Activated CD4-positive, alpha-beta T cell treated with anti-CD3 and anti-CD28 coated beads, Interleukin-2, amount 50 U/mL, for 4 hours (primary cell): ENCODE measurements around the gene TIMP1.
A peak's percentile ranks its signal among the peaks of the same experiment; 100 is the strongest.

ENCODE experiments used
- DNase-seq, 2 experiments: peaks; one replicate each; pipeline ENCODE4 v3.0.0-alpha.2; 2020

The TIMP1 gene

DNA sequence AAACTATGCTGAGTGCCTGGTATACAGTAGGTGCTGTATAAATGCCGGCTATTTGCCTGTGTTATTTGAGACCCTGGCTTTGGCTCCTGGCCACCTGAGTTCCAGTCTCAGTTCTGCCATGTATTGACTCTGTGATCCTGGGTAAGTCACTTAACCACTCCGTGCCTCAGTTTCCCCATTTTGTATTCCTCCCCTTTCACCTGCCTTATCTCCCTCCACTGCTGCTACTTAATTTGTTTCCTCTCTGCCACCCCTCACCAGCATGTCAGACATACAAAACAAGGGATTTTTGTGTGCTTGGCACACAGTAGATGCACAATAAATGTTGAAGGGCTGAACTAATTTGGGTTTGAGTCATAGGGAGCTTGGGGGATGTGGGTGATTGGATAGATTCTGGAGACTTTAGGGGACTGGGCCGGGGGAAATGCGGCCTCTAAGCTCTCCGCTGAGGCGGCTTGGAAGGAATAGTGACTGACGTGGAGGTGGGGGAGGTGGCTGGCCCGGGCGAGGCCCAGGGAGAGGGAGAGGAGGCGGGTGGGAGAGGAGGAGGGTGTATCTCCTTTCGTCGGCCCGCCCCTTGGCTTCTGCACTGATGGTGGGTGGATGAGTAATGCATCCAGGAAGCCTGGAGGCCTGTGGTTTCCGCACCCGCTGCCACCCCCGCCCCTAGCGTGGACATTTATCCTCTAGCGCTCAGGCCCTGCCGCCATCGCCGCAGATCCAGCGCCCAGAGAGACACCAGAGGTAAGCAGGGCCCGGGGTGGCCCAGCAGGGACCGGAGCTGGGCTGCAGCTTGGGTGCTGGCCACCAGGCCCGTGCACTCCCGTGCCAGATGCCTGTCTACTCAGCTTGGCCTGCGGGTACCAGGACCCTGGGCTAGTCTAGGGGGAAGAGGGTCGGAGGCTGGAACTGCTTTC lies at the start of gene TIMP1:
Gene TIMP1, plus strand, starts transcription at position 706 of the 917 bp plus-strand sequence. CDS start 980 bp downstream, outside the sequence.
- DNase-seq: peak; percentile 79 to 81

DNA sequence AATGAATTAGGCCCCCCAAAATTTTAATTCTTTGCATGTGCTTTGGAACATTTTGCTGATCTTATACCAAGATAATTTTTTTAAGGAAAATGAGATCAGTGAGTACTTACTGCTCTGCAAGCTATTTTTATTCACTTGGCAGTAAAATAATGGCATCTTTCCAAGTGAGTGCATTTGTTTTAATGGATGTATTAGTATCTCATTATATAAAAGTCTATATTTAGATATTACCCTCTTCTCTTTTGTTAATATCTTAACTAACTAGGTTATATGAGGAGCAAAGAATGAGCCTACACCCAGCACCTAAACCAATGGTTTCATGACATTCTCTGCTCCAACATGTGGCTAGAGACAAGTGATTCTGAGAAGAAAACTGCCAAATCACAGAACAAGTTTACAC lies 42.4 kb upstream of the TIMP1 start:
- no peak for DNase-seq

DNA sequence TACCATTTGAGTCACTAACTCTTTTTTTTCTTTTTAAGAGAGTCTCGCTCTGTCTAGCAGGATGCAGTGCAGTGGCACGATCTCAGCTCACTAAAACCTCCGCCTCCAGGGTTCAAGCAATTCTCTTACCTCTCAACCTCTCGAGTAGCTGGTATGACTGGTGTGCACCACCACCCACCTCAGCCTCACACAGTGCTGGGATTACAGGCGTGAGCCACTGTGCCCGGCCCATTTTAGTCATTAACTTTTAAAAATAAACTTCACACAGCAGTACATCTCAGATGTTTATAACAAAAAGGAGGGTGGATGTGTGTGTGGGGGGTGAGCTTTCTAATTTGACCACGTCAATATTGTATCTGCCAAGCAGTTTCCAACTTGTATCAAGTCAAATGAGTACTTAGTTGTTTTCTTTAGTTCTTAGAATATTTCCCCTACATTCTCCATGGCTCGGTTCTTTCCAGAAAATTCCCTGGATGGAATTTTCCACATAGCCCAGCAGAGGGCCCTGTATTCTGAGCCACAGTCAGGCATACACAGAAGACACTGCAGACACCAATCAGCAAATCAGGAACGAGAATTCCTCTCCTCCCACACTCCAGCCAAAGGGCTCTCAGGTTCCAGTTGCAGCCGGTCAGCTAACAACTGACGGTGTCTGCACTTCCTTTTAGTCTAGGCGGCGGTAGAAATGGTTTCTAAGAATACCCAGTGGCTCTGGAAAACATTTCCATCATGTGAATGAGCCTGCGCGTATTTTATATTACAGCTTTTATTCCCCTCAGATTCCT lies 41.3 kb upstream of the TIMP1 start:
- no peak for DNase-seq

DNA sequence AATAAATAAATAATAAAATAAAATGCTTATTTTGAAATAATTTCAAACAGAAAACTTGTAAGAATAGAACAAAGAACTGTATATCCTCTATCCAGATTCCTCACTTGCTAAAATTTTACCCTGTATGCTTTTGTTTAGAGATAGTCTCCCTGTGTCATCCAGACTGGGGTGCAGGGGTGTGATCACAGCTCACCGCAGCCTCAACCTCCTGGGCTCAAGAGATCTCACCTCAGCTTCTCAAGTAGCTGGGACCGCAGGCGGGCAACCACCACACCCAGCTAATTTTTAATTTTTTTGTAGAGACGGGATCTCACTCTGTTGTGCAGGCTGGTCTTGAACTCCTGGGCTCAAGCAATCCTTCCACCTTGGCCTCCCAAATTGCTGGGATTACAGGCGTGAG lies 38.7 kb upstream of the TIMP1 start:
- DNase-seq: no peak

DNA sequence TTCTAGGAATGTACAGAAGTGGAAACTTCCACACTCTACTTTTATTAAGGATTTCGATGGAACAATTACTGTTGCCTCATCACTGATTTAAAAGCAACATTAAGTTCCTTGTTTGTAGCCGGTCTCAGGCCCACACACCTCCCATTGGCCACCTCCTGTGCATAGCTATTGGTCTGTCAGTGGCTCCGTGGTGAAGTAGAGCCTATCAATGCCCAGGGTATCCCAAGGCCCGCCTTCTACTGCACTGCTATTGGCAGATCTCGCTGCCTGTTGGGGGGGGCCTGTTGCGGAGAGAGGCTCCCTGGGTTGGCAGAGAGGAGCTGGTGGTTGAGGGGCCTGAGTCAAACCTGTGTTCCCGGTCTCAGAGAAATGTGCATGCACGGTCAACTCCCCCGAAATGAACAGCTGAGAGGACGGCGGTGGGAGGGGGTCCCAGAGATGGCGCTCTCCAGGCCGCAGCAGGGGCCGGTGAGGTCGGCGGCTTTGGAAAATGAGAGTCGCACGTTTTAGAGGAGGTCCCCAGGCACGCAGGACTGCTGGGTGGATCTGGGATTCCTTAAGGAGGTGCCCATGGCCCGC lies 26.1 kb upstream of the TIMP1 start:
- DNase-seq: peak; percentile 74 to 77

DNA sequence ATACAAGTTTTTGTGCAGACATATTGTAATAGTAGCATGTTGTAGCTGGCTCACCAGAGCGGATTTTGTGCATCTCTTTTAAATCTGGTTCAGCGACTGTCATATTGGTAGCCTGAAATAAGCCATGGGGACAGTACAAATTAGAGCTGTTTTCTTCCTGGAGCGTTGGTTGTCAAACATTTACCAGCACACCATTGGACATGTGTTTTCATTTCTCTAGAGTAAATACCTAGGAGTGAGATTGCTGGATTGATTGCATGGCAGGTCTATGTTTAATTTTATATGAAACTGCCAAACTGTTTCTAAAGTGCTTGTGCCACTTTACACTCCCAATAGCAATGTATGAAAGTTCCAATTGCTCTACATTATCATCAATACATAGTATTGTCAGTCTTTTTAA lies 23.8 kb upstream of the TIMP1 start:
- no peak for DNase-seq

DNA sequence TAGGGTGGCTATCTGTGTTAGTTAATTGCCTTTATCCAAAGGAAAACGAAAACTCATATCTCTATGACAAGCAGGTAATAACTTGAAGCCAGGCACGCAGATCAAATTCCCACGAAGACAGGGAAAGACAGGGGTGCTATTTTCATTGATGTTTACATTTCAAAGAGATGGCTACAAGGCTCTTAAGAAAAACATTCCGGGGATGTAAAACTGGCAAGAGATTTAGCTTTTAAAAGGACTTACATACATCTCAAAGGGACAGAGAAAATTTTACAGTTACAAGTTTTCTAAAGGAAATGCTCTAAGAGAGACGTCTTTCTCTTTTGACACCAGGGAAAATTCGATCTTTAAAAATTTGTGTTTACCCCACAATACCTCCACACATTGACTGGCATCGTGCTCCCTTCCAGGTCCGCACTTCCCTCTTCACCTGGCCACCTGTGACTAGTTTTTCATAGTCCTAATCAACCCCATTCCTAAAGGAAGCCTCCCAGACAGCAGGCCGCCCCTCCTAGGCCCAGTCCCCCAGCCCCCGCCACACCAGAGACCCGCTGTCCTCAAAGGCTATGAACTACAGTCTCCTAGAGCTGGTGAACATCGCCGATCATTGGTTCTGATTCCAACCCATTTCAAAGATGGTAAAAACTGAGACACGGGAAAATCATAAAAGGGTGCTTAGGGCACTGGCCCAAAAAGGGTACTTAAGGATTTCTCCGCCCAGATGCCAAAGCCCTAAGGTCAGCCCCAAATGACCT lies 21.9 kb upstream of the TIMP1 start:
- DNase-seq: no peak

DNA sequence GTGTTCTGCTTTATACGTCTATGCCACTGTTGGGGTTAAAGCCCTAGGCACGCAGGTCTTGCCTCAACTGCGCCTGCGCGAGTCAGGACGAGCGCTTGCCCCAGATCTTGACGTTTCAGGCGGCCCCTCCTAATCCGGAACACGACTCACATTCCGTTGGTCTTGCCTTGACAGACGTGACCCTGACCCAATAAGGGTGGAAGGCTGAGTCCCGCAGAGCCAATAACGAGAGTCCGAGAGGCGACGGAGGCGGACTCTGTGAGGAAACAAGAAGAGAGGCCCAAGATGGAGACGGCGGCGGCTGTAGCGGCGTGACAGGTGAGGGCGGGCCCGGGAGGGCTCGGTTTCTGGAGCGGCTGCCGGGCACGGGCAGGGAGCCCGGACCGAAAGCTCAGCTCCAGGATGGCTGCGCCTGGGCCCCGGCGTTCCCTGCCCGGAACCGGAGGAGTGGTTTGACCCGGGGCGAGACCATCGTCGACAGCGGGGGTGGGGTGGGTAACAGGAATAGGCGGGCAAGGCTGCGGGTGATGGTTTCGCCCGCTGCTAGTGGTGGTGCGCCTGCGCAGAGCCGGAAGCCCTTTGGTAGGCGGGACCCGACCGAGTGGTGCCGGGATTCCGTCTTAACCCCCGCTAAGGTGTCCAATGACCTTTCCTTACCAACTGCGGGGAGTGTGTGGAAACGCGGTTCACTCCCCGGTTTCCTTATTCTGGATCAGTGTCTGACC lies 21.1 kb upstream of the TIMP1 start, which contains the start of gene ARAF:
Gene ARAF, plus strand, starts transcription at position 272 of the 725 bp plus-strand sequence. CDS start 1,763 bp downstream, outside the sequence.
- peak; percentile 93 to 94 for DNase-seq

DNA sequence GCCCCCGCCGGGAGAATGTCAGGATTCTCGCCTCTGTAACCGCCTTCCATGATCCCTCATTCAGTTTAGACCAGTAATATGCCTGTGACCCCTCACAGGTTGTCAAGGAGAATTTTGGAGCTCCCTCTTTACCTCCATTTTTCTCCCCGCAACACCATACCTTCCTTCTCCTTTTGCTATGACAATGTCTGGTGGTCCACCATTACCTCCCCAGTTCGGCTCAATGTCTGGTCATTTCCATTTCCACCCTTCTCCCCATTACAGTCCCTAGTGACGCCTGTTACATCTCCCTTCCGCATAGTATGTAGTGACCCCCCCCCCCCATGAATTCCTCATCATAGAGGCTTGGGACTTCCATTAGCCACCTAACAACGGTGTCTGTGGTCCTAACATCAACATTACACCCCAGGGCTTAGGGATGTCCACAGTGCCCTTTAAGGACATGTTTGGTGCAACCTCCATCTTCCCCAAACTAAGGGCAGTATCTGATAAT lies 20.5 kb upstream of the TIMP1 start:
- no peak for DNase-seq

DNA sequence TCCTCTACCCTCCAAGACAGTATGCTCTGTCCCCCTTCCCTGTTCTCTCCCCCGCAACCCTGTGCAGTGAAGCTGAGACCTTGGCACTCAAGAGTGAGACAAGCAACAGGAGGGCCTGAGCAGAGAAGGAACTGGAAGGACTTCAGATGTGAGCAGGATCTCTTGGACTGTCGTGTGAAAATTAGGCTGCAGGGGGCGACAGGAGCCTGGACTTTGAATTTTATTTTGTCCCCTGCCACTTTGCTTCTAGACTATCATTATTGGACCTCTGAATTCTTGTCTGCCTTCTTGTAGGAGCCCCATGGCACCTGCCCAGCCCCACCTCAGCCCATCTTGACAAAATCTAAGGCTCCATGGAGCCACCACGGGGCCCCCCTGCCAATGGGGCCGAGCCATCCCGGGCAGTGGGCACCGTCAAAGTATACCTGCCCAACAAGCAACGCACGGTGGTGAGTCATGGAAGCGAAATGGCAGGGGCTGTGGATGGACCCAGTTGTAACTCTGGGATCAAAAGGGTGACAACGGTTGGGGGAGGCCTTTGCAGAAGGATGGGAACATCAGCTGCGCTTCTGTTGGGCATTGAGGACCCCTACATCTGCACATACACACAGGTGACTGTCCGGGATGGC lies 19.5 kb upstream of the TIMP1 start:
- DNase-seq: peak in 1 of 2 experiments; percentile 36

DNA sequence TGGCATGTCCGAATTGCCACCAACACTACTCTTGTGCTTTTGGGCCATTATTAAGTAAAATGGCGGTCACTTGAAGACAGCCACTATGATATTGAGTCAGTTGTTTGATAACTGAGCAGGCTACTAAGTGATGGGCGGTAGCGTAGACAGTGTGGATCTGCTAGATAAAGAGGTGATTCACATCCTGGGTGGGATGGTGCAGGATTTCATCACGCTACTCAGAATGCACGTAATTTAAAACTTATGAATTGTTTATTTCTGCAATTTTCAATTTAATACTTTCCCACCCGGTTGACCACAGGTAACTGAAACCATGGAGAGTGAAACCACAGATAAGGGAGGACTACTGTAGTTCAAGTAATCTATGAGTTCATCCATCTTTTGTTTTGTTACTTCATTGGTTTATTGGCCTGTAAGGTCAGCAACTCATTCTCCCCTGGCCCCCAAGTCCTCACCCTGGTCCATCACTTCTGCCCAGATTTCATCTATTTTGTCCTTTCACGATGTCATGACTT lies 18.4 kb upstream of the TIMP1 start:
- DNase-seq: no peak

DNA sequence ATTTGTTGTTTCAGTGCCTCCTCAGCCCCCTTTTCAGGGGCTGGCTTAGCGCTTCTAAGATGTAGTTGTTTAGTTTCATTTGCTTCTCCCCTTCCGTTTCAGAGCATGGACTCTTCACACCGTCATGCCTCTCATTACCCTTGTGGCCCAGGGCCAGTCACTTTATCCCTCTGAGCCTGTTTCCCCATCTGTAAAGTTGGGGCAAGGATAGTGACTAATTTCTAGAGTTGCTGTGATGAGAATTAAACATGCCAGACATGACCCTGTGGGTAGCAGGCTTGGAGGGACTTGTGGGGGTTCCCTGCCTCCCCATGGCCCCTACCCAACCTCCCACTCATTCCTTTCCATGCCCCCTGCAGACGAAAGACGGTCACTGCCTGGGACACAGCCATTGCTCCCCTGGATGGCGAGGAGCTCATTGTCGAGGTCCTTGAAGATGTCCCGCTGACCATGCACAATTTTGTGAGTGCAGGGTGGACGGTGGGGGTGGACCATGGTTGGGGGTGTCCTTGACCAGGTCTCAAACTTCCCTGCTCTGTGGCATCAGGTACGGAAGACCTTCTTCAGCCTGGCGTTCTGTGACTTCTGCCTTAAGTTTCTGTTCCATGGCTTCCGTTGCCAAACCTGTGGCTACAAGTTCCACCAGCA lies 17.7 kb upstream of the TIMP1 start:
- DNase-seq: no peak

DNA sequence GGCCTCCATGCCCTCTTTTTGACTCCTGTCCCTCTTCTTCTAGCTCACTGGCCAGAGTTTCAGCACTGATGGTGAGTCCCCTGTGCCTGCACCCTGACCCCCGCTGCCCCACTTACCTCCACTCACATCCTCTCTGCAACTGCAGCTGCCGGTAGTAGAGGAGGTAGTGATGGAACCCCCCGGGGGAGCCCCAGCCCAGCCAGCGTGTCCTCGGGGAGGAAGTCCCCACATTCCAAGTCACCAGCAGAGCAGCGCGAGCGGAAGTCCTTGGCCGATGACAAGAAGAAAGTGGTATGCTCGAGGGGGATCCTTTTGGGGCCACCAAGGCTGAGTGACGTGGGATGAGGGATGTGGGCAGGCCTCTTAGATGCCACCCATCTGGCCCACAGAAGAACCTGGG lies 15.4 kb upstream of the TIMP1 start:
- DNase-seq: no peak

DNA sequence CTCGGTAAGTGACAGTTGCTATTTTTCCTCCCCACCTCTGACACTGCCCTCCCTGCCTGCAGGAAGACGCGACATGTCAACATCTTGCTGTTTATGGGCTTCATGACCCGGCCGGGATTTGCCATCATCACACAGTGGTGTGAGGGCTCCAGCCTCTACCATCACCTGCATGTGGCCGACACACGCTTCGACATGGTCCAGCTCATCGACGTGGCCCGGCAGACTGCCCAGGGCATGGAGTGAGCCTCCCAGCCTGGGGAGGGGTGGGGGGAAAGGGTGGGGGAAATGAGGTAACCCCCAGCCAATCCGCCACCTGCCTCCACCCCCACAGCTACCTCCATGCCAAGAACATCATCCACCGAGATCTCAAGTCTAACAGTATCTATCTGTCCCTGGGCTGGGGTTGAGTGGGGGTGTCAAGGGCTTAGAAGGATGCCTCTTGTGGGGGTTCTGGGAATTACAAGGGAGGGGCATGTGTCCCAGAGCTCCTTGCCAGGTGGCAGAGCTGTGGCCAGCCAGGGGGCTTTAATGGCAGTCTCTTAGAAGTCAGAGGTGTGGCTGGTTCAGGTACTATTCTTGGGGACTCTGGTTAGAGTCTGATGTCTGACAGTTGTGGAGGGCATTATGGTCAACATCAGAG lies 13.5 kb upstream of the TIMP1 start:
- DNase-seq: peak; percentile 23 to 25

DNA sequence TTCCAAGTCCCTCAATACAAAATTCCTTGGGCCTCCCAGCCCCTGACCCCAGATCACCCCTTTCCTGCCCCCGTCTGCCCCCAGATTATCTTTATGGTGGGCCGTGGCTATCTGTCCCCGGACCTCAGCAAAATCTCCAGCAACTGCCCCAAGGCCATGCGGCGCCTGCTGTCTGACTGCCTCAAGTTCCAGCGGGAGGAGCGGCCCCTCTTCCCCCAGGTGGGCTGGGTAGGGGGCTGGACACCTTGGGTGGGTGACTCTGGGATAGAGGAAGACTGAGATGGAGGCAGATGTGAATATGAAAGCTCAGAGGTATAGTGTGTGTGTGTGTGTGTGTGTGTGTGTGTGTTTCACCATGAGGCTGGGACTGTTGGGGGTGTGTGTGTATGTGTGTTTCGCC lies 11.4 kb upstream of the TIMP1 start:
- no peak for DNase-seq

DNA sequence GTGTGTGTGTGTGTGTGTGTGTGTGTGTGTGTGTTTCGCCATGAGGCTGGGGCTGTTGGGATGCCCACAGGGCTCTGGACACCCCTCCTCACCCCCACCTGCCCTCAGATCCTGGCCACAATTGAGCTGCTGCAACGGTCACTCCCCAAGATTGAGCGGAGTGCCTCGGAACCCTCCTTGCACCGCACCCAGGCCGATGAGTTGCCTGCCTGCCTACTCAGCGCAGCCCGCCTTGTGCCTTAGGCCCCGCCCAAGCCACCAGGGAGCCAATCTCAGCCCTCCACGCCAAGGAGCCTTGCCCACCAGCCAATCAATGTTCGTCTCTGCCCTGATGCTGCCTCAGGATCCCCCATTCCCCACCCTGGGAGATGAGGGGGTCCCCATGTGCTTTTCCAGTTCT lies 11.0 kb upstream of the TIMP1 start:
- no peak for DNase-seq

DNA sequence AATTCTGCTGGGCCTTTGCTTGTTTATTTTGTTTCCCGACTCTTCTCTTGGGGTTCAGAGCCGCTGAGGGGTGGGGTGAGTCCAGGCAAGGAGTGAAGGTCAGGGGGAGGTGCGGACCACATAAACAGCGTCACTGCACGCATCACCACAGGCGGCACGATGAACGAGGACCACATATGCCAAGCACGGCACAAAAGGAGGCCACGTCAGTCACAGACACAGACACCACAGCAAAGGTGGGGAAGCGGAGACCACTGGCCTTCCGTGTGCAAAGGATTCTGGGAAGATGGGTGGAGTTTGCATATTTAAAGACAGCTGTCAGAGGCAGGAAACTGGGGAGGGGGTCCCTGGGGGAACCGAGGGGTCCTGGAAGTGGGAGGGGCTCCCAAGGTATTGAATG lies 10.3 kb upstream of the TIMP1 start:
- no peak for DNase-seq

DNA sequence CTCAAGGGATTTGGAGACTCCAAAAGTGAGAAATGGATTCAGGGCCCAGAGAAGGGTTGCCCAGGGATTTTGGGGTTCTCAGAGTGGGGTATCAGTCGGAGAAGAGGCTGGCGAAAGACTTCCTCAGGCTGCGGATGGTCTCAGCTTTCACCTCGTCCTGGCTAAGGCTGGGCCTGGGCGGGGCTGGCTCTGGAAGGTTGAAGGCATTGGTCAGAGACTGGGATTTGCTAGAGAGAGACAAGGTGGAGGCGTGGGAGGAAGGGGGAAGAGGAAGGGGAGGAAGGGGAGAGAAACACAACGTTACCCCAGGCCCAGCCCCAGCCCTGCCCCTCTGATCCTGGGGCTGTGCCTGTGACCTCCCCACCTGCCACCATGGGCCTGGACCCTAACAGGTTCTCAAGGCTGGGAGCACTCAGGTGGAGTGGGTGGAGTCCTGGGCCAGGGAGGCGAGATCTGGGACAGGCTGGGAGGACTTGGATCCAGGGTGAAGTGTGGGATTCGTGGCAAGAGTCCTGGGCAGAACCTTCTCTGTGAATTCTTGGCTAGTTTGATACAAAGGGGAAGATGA lies 9.4 kb upstream of the TIMP1 start:
- no peak for DNase-seq

DNA sequence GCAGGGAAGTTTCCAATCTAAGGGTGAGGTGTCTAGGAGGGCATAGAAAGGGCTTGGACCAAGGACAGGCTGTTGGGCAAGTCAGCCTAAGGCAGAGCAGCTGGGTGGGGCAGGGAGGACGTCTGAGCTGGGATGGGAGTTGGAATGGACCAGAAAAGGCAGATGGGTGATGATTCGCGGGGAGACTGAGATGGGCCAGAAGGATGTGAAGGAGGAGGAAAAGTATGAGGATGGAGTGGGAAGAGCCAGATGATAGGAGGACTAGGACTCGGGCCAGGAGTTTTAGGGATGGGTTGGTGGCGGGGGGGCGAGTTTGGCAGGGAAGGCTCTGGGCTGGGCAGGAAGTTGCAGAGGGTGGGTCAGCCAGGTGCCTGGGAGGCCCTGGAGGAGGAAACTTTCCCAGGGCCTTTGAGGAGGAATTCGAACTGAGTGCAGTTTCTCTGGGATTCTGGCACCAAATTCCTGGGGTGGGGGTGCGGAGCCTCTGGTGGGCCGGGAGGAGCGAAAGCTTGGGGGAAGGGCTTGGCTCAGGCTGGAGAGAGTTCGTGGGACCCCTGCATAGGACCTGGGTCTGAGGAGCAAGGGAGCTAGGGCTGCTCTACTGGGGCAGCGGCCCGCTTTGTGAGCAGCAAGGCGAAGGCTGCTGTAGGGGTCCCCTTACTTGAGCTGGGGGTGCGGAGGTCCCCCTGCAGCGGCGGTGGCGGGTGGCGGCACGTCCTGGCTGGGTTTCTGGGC lies 8.7 kb upstream of the TIMP1 start:
- DNase-seq: no peak
